Measurements from ENCODE around the gene TEX48.

Gene TEX48

GRCh38 chr9:114706711-114707110 is 24.7 kb upstream of the TEX48 start:
- Mint-ChIP-seq H3K4me1 (ENCODE audit: low read depth) (peaks cover 44% of the 10 kb centered on the region), H3K9me3 (no peaks in the 10 kb centered on the region), H3K36me3 (ENCODE audit: low read depth) (no peaks in the 10 kb centered on the region), H3K27ac (peak overlapping the region; percentile 61), H3K27me3 (no peaks in the 10 kb centered on the region), H3K4me3 (no peak overlapping the region)

- no peaks in the 10 kb centered on the region for H3K36me3 Mint-ChIP-seq (ENCODE audit: low read depth)
- no peaks in the 10 kb centered on the region for H3K9me3 Mint-ChIP-seq
- no peak overlapping the region for H3K4me3 Mint-ChIP-seq
- peaks cover 58% of the 10 kb centered on the region for H3K4me1 Mint-ChIP-seq (ENCODE audit: low read depth)
- no peak overlapping the region for H3K27ac Mint-ChIP-seq
- H3K27me3 Mint-ChIP-seq, result no peaks in the 10 kb centered on the region
These were observed 20.0 kb upstream of the TEX48 start for GRCh38 chr9:114701988-114702387.

GRCh38 chr9:114697951-114698351 is 16.0 kb upstream of the TEX48 start:
- Mint-ChIP-seq H3K4me3 (peak overlapping the region; percentile 77), H3K9me3 (no peaks in the 10 kb centered on the region), H3K27me3 (no peaks in the 10 kb centered on the region), H3K36me3 (ENCODE audit: low read depth) (no peaks in the 10 kb centered on the region), H3K4me1 (ENCODE audit: low read depth) (peaks cover 90% of the 10 kb centered on the region), H3K27ac (peak overlapping the region; percentile 100)

GRCh38 chr9:114696814-114697544 is 15.0 kb upstream of the TEX48 start:
- Mint-ChIP-seq H3K36me3 (ENCODE audit: low read depth) (no peaks in the 10 kb centered on the region), H3K4me1 (ENCODE audit: low read depth) (peaks cover 96% of the 10 kb centered on the region), H3K9me3 (no peaks in the 10 kb centered on the region), H3K4me3 (peak overlapping the region; percentile 77), H3K27me3 (no peaks in the 10 kb centered on the region), H3K27ac (peak overlapping the region; percentile 100)

GRCh38 chr9:114695948-114696347 is 14.0 kb upstream of the TEX48 start:
- no peaks in the 10 kb centered on the region for H3K36me3 Mint-ChIP-seq (ENCODE audit: low read depth)
- no peaks in the 10 kb centered on the region for H3K27me3 Mint-ChIP-seq
- peak overlapping the region; percentile 100 for H3K27ac Mint-ChIP-seq
- H3K4me1 Mint-ChIP-seq (ENCODE audit: low read depth), result peaks cover 97% of the 10 kb centered on the region
- peak overlapping the region; percentile 49 for H3K4me3 Mint-ChIP-seq
- H3K9me3 Mint-ChIP-seq, result no peaks in the 10 kb centered on the region

- Mint-ChIP-seq H3K36me3 (ENCODE audit: low read depth) (no peaks in the 10 kb centered on the region), H3K9me3 (no peaks in the 10 kb centered on the region), H3K27me3 (no peaks in the 10 kb centered on the region), H3K4me3 (no peak overlapping the region), H3K27ac (peak overlapping the region; percentile 80), H3K4me1 (ENCODE audit: low read depth) (peaks cover 99% of the 10 kb centered on the region)
These were observed 12.8 kb upstream of the TEX48 start for GRCh38 chr9:114694719-114695269.

- Mint-ChIP-seq H3K4me1 (ENCODE audit: low read depth) (peaks cover 99% of the 10 kb centered on the region), H3K4me3 (no peak overlapping the region), H3K27me3 (no peaks in the 10 kb centered on the region), H3K9me3 (no peaks in the 10 kb centered on the region), H3K36me3 (ENCODE audit: low read depth) (no peaks in the 10 kb centered on the region), H3K27ac (peak overlapping the region; percentile 80)
These were observed 12.2 kb upstream of the TEX48 start for GRCh38 chr9:114694146-114694545.

GRCh38 chr9:114693248-114693855 is 11.4 kb upstream of the TEX48 start:
- no peak overlapping the region for H3K4me3 Mint-ChIP-seq
- H3K27ac Mint-ChIP-seq, result peak overlapping the region; percentile 96
- peaks cover 99% of the 10 kb centered on the region for H3K4me1 Mint-ChIP-seq (ENCODE audit: low read depth)
- no peaks in the 10 kb centered on the region for H3K36me3 Mint-ChIP-seq (ENCODE audit: low read depth)
- no peaks in the 10 kb centered on the region for H3K27me3 Mint-ChIP-seq
- no peaks in the 10 kb centered on the region for H3K9me3 Mint-ChIP-seq

GRCh38 chr9:114691956-114692295 is 9.9 kb upstream of the TEX48 start:
- H3K36me3 Mint-ChIP-seq (ENCODE audit: low read depth), result peaks cover 7% of the 10 kb centered on the region
- no peaks in the 10 kb centered on the region for H3K27me3 Mint-ChIP-seq
- H3K4me1 Mint-ChIP-seq (ENCODE audit: low read depth), result peaks cover 99% of the 10 kb centered on the region
- peaks cover 3% of the 10 kb centered on the region for H3K9me3 Mint-ChIP-seq
- peak overlapping the region; percentile 68 for H3K4me3 Mint-ChIP-seq
- H3K27ac Mint-ChIP-seq, result peak overlapping the region; percentile 96

- H3K9me3 Mint-ChIP-seq, result peaks cover 3% of the 10 kb centered on the region
These were observed 9.3 kb upstream of the TEX48 start for GRCh38 chr9:114691046-114691955.

GRCh38 chr9:114690308-114690707 is 8.3 kb upstream of the TEX48 start:
- peaks cover 14% of the 10 kb centered on the region for H3K36me3 Mint-ChIP-seq (ENCODE audit: low read depth)
- H3K9me3 Mint-ChIP-seq, result peaks cover 3% of the 10 kb centered on the region
- peak overlapping the region; percentile 96 for H3K27ac Mint-ChIP-seq
- H3K4me1 Mint-ChIP-seq (ENCODE audit: low read depth), result peaks cover 98% of the 10 kb centered on the region
- H3K27me3 Mint-ChIP-seq, result no peaks in the 10 kb centered on the region
- H3K4me3 Mint-ChIP-seq, result peak overlapping the region; percentile 50

More at GRCh38 chr9:114691046-114691955, 9.3 kb upstream of the TEX48 start:
- Mint-ChIP-seq H3K4me3 (peak overlapping the region; percentile 68), H3K27me3 (no peaks in the 10 kb centered on the region), H3K36me3 (ENCODE audit: low read depth) (peaks cover 9% of the 10 kb centered on the region), H3K27ac (peak overlapping the region; percentile 96), H3K4me1 (ENCODE audit: low read depth) (peaks cover 99% of the 10 kb centered on the region)

- Mint-ChIP-seq H3K9me3 (peaks cover 3% of the 10 kb centered on the region), H3K36me3 (ENCODE audit: low read depth) (peaks cover 14% of the 10 kb centered on the region), H3K4me3 (no peak overlapping the region), H3K4me1 (ENCODE audit: low read depth) (peaks cover 94% of the 10 kb centered on the region), H3K27ac (peak overlapping the region; percentile 96), H3K27me3 (no peaks in the 10 kb centered on the region)
These were observed 7.8 kb upstream of the TEX48 start for GRCh38 chr9:114689813-114690212.

- peaks cover 6% of the 10 kb centered on the region for H3K9me3 Mint-ChIP-seq
- H3K4me3 Mint-ChIP-seq, result no peak overlapping the region
- H3K27me3 Mint-ChIP-seq, result no peaks in the 10 kb centered on the region
- peak overlapping the region; percentile 96 for H3K27ac Mint-ChIP-seq
- peaks cover 21% of the 10 kb centered on the region for H3K36me3 Mint-ChIP-seq (ENCODE audit: low read depth)
- H3K4me1 Mint-ChIP-seq (ENCODE audit: low read depth), result peaks cover 94% of the 10 kb centered on the region
These were observed 7.1 kb upstream of the TEX48 start for GRCh38 chr9:114688909-114689610.

- Mint-ChIP-seq H3K27ac (peak overlapping the region; percentile 96), H3K9me3 (peaks cover 7% of the 10 kb centered on the region), H3K36me3 (ENCODE audit: low read depth) (peaks cover 22% of the 10 kb centered on the region), H3K4me3 (no peak overlapping the region), H3K4me1 (ENCODE audit: low read depth) (peaks cover 89% of the 10 kb centered on the region), H3K27me3 (no peaks in the 10 kb centered on the region)
These were observed 6.4 kb upstream of the TEX48 start for GRCh38 chr9:114688379-114688778.
